ENCODE measurements around the gene ABCA4.

DNA sequence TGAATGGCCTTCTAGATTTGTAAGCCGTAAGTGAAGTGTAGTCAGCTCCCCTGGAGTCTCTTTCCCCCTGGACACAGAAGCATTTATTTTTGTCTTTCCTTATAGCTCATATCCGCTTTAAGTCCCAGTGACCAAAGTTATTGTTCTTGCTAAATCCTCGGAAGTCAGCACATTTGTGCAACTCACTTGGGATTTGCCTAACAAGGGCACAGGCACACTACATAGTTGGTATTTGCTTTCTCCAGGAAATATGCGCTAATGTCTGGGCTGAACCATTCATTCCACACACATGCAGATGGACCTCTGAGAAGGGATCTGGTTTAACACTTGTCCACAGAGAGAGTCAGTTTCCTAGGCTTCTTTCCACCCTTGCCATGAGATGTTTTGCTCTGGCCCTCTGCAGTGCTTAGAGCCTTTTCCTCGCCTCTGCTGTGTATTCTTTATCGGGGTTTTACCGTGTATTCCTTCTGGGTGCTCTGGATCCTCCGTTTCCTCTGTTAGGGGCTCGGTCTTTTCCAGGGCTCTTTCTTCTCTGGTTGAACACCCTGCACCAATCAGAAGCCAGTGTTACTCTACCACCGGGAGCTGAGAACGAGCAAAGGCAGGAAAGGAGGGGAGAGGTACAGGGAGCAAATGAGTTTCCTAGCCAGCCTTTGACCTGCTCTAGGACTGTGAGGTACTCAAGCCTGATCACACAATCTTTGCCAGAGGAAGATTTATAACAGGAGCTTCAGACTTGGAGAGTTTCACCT lies 72.4 kb downstream of the ABCA4 start:
- TF ChIP-seq ZFP3 (CRISPR knock-in tag; IDR thresholded peaks at IDR 0.05) (no peak), RARB (CRISPR knock-in tag; IDR thresholded peaks at IDR 0.05) (no peak), OSR1 (CRISPR knock-in tag; IDR thresholded peaks at IDR 0.05) (no peak)
- TF ChIP-seq, protein P1, sequence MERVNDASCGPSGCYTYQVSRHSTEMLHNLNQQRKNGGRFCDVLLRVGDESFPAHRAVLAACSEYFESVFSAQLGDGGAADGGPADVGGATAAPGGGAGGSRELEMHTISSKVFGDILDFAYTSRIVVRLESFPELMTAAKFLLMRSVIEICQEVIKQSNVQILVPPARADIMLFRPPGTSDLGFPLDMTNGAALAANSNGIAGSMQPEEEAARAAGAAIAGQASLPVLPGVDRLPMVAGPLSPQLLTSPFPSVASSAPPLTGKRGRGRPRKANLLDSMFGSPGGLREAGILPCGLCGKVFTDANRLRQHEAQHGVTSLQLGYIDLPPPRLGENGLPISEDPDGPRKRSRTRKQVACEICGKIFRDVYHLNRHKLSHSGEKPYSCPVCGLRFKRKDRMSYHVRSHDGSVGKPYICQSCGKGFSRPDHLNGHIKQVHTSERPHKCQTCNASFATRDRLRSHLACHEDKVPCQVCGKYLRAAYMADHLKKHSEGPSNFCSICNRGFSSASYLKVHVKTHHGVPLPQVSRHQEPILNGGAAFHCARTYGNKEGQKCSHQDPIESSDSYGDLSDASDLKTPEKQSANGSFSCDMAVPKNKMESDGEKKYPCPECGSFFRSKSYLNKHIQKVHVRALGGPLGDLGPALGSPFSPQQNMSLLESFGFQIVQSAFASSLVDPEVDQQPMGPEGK (CRISPR knock-in tag; IDR thresholded peaks at IDR 0.05; ENCODE audit: borderline replicate concordance), result no peak
- TF ChIP-seq, protein P2, sequence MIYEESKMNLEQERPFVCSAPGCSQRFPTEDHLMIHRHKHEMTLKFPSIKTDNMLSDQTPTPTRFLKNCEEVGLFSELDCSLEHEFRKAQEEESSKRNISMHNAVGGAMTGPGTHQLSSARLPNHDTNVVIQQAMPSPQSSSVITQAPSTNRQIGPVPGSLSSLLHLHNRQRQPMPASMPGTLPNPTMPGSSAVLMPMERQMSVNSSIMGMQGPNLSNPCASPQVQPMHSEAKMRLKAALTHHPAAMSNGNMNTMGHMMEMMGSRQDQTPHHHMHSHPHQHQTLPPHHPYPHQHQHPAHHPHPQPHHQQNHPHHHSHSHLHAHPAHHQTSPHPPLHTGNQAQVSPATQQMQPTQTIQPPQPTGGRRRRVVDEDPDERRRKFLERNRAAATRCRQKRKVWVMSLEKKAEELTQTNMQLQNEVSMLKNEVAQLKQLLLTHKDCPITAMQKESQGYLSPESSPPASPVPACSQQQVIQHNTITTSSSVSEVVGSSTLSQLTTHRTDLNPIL (CRISPR knock-in tag; IDR thresholded peaks at IDR 0.05; ENCODE audit: low read depth), result no peak

Measured in SK-N-SH treated with all-trans-retinoic acid at 6 μM for 48 hours (cell line).